Fibroblast of skin of left quadriceps (primary cell): ENCODE results near the gene FH.

Experiments
- DNase-seq, 2 experiments: peaks; one replicate each; pipeline ENCODE4 v3.0.0-alpha.2; 2013; ENCODE audit warnings: low read depth in 2 of 2

Gene FH

DNA sequence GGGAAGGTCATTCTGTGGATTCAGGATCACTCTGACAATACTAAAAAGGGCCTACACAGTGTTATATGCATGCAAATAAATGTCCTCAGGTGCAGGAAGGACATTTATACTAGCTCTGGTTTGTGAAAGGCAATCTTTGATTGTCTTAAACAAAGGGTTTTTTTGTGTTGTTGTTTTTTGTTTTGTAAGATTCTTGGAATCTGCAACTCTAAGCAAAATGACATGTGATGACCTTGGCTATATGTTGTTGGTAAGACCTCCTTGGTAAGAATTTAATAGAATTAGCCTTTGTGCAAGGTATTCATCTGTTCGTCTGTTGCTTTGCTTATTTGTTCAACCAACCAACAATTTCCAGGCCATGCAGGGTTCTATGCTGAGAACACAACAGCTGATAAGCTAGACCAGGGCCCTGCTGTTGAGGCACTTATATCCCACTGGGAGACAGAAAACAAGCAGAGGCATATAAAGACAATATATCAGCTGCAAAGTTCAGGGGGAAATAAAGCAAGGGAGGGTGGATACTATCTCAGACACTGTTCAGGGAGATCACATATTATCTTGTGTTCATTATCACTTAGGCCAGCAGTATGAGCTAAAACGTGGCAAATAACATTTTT lies 60.3 kb downstream of the FH start:
- no peak for DNase-seq

DNA sequence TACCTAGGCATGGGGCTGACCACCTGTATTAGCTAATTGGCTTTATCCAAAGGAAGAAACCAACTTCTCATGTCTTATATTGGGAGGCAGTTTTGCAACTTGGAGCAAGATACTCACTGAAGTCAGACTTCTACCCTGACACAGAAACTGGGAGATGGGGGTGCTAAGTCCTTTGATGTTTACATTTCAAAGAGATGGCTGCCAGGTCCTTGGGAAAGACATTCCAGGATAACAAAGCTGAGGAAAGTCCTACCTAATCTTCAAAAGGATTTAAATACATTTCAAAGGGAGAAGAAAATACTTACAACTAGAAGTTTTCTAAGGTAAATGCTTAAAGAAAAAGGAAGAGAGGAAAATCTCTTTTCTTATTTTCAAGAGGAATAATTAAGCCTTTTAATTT lies 62.1 kb downstream of the FH start:
- DNase-seq: no peak

DNA sequence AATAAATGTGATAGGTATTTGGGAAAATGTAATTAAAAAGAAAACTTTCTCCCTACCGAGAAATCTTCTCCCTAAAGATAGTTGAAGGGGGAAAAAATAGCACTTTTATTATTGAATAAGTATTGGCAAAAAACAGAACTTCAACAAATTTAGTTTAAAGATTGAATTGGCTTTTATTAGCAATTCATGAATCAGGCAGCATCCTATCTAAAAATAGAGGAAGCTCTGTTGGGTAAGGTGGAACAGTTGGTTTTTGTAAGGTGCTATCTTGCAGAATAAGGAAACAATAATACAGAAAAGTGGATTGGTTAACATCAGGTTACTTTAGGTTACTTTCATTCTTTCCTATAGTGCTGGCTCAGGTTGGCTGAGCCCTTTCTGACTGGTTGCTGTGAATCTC lies 62.8 kb downstream of the FH start:
- no peak for DNase-seq

DNA sequence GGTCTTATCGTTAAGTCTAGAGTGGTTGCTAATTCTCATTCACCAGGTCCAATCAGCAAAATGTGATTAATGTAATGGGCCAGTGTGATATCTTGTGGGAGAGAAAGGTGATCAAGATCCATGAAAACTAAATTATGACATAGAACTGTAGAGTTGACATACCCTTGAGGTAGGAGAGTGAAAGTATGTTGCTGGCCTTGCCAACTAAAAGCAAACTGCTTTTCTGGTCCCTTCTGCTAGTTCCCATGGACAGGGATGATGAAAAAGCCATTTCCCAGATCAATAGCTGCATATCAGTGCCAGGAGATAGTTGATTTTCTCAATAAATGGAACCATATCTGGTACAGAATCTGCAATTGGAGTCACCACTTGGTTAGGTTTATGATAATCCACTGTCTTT lies 65.8 kb downstream of the FH start:
- no peak for DNase-seq

DNA sequence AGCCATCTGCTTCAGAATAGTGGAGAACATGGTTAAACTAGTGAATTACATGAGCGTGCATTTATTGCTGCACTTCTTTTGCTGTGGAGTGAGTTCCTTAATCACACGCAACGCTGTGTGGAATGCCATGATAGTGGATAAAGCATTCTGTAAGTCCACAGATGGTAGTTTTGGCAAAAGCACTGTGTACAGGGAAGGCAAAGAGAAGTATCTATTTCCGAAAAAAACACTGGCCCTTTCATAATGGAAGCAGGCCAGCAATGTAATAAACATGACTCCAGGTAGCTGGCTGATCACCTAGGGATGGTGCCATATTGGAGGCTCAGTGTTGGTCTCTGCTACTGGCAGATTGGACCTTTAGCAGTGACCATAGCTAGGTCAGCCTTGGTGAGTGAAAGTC lies 67.6 kb downstream of the FH start:
- no peak for DNase-seq
